NCI-H774 (cell line): ENCODE data around the gene ATF7.

ENCODE experiments used
- DNase-seq: peaks from one replicate; lab custom pipeline; 2025; lab: John Stamatoyannopoulos, UW

ATF7 gene

DNA sequence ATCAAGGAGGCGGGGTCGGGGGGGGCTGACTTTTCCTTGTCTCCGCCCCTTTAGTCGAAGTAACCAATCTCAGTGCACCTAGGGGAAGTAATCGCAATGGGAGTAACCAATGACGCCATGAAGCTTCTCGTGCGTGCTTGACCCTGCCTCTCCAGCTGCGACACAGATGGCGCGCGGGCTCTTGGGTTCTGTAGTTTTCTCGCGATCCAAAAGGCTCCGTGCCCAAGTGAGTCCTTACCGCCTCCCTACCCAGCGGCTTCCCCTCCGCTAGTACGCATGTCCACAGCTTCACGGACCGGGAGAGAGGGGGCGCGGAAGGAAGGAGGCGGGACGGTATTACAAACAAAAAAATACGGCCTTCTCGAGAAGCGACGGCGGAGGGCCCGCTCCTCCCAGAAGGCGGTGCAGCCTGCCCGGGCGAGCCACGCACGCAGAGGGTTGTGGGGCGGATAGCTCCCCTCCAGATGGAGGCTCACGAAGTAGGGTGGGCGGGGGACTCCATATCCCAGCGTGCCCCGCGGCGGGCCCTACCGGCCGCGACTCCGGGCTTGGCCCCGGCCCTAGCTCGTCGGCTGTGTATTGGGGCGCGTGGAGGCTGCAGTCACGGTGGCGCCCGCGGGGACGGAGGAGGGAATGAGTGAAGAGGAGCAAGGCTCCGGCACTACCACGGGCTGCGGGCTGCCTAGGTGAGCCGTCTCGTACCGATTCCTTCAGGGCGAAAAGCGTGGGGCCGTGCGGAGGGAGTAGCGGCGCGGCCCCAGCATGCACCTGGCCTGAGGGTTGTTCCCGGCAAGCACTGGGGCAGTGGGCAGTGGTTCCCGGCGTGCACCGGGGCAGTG is 125.2 kb downstream of the ATF7 start, which contains the start of gene TARBP2:
Gene TARBP2 (plus strand): TSS at position 508 of the 839 bp plus-strand sequence. CDS start 126 bp downstream, at position 634.
- peak; percentile 99 for DNase-seq

DNA sequence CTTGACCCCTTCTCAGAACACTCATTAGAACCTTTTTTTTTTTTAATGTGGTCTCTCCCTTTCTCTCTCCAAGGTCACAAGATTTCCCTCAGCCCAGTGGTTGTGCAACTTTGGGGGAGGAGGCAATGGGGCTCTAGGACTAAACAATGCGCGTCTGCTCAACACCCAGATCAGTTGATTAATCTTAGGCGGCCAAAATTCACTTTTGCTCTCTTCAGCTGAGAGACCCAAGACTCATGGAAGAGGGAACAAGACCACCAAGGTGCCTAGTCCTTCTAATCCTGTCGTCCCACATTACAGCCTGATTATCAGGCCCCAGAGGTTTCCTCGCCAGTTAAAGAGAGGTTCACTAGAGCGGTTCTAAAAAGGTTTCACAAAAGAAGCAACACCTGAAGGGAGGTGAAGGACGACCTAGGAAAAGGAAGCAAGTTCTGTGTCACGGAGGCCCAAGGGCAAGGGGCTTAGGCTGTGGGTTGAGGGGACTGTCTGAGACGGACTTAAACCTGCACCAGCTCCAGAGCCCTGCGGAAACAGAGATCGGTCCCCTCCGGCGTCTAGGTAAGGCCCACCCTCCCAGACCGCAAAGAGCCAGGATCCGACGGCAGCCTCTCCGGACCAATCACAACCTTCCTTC is 125.9 kb downstream of the ATF7 start:
- DNase-seq, result no peak

DNA sequence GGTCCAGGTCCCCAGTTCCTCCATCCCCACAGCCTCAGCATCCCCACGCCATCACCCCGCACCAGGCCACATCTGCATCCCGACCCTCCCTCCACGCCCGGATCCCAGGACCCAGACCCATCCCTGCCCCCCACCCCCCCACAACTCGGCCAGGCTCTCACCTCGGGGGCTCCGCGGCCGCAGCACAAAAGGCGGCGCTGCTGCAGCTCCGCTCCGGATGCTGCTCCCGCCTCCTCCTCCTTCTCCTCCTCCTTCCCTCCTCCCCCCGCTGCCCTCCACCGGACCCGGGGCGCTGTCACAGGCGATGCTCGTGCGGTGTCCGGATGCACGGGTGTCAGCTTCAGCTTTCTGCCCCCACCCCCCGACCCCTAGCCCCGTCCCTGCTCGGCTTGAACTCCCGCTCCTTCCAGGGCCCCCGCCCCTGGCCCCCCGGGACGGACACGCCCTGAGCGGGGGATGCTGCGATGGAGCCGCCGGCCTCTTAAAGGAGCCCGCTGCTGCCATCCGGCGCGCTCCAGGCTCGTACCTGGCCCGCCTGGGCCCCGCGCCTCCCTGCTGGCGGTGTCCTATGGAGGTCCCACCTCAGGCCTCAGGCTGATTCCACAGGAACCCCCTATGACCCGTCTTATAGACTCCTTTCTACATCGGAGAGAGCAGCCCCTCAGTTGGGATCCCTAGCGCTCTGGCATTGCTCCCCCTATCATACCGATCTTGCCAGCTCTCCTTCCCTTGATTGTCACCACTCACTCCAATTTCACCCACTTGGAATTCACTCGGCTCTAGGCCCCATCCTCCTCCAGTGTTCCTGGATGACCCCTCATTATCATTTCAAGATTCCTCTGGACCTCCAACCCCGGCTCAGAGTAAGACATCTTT is 126.7 kb downstream of the ATF7 start, which contains the start of gene MAP3K12:
Gene MAP3K12 (minus strand): TSS at position 193 of the 876 bp plus-strand sequence. CDS start 12,067 bp downstream, outside the sequence.
- peak; percentile 29 for DNase-seq

DNA sequence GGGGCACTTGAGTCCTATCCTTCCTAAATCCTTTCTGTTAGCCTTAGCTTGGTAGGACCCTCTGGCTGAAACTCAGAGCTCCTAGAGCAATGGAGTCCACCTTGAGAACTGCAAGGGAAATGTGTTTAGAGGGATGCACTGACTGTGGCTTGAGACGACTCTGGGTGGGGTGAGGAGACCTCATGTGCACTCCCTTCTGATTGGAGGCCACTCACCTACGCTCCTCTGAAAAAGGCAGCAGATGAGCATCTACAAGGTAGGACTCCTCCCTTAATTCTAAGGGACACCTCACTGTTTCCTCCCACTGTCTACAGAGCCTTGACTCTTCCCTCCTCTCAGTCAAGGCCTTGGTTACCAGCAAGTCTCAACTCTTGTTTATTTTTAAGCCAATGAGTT is 127.9 kb downstream of the ATF7 start:
- DNase-seq, result no peak

DNA sequence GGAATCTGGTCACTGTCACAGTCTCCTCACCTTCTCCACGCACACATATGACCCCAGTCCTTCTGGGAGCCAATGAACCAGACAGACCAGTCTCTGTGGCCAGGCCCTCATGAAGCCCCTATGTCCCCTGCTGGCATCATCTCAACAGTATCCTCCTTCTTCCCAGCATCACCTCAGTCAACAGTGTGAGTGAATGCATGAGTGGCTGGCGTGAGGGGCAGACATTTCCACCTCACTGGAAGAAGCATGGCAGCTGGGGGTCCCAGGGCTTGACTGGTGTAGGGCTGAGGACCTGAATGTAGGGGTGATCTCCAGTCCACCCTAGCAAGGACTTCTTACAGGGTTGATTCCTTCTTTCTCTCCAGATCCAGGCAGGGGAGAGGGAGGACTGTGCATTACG is 128.7 kb downstream of the ATF7 start:
- no peak for DNase-seq

DNA sequence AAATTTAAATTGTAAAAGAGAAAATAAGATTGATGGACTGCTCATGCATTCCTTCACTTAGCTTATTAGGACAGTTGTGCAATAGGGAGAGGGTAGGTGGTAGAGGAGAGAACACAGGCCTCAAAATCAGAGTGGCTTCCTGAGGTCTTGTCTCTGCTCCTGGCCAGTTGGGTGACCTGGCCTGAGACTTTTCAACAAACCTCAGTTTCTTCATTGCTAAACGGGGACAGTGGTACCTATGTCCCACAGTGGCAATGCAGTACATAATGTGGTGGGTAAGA is 129.5 kb downstream of the ATF7 start:
- no peak for DNase-seq

DNA sequence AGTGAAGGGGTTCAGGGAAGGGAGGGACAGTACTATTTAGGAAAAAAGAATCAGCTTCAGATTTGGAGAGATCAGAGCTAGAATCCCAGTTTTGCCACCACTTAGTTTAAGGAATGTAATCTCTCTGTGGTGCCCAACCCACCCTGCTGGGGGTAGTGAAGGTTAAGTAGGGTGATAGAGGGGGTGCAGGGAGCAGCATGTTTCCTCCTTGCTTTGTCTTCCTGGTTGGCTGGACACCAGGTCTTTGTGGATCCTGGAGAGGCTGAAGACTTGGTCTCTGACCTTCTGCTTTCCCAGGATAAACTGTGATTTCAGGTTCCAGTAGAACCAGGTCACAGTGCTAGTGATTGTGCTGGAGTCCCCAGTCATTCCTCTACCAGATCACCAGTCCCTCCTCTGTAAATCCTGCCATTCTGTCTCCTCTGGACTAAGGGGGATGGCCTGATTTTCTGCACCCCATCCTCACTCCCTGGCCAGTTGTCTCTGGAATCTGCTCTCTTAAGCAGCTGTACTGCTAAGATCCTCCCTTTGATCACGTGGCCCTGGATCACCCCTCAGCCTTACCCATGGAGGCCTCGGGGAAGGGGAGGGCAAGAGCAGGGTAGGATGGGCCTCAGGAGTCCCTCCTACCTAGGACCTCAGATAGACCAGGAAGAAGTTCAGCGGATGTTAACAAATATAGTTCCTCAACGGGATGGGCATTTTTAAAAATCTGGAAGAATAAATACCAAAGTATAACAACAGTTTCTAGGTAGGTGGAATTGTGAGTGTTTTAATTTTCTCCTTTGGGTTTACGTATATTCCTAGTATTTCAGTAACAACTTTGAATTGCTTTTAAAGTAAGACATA is 130.1 kb downstream of the ATF7 start:
- peak; percentile 15 for DNase-seq

DNA sequence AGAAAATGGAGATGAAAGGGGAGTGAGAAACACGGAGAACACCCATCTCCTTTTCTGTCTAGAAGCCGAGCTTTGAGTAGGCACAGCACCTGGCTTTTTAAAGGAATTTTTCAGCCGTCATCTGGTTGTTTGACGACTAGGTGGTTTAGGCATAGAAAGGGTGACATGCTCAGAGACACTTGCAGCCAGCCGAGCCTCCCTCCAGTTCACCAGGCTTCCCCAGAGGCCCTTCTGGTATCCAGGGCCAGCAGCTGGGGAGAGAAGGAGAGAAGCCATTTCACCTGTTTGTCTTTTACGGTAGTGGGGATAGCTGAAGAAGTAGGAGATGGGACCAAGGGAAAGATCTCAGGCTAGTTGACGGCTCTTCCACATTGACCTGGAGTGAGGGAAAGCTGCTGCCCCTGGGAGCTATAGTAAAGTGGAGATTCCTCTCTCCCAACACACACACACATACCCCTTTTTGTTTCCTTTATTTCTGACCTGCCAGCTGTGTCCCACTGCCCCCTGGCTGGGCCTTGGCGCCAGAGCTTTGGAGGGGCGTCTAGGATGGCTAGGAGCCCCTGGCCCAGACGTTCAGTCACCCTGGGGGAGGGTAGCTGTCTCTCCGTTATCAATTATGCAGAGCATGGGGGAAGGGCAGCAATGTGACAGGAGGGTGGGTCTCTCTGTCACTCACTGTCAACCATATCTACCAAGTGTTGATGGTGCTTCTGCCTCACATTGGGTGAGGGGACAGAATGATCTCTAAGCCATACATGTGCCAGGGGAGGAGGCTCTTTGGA is 132.4 kb downstream of the ATF7 start:
- DNase-seq, result no peak

DNA sequence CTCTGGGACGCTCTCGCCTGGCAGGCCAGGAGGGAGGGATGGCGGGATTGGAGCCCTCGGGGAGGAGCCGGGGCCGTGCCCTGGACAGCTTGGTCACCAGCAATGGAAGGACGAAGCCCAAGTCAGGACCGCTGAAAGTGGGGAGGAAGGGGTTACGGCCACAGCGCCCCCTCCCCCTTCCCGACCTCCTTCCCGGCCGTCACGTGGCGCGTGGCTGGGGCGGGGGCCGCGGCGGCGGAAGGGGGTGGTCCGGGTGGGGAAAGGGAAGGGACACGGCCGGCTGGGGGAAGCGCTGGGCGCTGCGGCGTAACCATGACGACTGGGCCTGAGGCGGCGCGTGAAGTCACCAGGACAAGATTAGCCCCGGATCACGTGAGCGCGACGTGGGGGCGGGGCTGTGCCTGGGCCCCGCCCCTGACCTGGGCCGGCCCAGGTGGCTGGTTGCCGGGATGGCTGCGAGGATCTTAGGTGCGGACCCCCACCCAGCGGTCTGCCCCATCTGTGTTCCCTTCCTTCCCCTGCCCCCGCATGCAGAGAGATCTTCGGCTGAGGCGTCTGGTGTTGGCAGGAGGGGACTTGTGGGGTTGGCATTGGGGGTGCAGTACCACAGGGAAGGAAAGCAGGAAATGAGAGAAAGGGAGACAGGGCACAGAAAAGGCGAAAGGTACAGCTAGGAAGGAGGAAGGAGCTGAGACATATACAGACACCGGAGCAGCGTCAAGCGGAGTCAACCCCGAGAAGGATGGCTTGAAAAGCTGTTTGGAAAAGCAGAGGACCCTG is 133.2 kb downstream of the ATF7 start:
- peak; percentile 93 for DNase-seq

DNA sequence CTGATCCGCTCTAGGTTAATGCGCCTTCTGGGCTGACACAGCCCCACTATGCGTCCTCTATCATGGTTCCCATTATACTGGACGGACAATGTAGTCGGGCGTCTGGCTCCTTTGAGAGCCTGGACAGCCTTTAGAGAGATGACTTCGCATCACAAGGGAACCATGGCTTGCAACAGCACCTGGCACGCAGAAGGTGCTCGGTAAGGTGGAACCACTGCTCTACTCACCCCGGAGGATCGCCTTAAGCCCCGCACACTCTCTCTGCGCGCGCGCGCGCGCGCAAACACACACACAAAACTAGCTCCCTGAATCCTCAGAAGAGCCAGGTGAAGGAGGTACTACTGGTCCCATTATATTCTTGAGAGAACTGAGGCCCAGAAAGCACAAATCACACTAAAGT is 134.0 kb downstream of the ATF7 start:
- no peak for DNase-seq

DNA sequence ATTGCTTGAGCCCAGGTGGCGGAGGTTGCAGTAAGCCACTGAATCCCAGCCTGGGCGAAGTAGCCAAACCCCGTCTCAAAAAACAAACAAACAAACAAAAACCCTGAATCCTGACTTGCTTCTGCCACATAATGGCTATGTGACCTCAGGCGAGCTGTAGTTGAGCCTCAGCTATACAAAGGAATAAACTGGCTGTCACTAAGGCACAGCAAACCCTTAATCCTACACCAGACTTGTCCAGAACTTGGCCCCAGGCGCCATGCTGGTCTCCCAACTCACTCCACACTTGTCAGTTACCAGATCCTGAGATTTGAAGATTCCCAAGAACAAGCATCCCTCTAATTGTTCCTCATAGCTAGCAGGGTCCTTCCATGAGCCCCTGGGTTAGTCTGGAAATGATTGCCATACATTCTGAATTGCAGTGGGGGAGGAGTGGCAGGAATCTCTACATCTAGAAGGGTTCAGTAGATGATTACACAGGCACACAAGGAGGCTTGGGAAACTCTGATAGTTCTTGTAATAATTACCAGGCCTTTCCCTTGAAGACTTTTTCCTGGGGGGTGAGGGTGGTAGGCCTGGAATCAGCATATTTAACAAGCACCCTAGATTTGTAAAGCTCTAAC is 136.8 kb downstream of the ATF7 start:
- no peak for DNase-seq

DNA sequence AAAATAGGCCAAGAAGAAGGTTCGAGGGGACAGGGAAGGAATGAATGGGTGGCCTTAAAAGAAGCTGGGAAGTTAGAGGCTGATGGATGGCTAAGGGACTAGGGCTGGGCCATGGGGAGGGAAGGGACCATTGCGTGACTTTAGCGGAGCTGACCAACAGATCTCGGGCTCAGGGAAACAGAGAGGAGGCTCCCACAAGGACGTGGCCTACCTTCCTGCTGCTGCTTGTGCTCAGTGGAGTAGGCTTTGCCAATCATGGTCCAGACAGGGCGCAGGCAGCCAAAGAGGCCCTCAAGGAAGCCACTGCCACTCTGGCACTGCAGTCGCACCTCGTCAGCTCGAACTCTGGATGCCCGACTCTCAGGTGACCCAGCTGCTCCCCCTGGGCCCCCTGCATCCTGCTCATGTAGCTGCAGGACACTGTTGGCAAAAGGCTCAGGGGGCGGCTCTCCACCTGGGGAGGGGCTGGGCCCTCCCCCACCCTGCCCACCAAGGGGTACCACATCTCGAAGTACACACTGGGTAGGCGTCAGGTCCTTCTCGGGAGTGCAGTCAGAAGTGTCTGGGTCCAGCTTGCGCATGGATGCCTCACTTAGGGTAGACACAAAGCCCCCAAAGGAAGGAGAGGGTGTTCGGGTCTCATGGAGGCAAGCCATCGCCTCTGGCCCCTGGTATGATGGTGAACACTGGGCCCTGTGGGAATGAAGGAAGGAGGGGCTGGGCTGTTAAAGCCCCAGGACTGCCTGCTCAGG is 139.3 kb downstream of the ATF7 start:
- DNase-seq, result no peak

DNA sequence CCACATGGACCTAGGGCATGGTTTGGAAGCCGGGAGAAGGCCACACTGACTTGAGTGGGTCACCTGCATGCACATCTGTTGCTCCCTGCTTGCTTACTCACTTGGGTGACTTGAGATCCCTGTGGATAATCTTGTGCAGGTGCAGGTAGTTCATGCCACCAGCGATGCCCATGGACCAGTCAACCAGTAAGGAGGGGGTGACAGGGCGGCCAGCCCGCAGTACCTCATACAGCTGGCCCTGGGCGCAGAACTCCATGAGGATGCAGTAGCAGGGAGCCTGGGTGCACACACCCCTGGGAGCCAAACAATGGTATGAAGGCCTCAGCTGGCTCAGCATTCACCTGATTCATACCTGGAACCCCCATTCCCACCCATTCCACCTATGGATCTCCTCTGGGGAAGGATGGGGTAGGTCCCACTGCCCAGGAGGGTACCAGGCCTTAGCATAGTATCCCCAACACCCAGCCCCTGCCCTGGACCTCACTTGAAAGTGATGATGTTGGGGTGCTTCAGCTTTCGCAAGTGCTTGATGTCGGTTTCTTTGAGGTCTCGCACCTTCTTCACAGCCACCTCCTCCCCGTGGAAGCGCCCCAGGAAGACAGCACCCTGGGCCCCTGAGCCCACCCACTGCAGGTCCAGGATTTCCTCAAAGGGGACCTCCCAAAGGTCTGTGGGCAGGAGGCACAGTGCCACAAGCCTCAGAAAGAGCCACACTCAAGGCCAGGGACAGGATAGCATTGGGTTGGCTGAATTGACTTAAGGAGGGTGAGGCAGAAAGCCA is 140.0 kb downstream of the ATF7 start:
- no peak for DNase-seq

DNA sequence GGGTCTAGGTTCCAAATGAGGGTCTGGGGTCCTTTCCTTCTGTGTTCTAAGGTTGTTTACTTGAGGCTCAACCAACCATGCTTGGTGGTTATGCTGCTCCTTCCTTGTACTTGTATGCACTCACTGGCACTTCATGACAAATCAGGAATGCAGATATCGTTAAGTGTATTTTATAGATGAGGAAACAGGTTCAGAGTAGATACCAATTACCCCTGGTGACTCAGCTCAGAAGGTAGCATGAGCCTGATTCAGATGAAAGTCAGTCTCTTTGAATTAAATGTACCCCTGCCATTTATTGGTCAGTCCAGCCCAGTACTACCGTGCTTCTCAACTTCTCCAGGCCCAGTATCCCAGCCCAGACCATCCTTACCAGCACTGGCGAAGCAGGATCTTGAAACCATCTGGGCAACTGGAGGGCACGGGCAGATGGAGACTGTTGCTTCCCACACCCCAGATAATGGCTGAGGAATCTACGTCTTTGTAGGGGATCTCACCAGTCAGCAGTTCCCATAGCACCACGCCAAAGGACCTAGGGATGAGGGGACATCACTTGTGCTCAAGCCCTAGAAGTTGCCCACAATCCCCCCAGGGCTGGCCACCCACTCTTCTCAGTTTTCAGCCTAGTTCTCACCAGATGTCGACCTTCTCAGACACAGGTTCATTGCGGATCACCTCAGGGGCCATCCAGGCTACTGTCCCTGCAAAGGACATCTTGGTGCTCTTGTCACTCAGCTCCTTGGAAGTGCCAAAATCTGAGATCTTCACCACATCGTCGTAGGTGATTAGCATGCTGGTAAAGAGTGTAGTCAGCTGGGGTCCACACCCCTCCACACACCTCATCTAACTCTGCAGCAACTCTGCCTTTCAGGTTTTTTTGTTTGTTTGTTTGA is 141.3 kb downstream of the ATF7 start:
- no peak for DNase-seq

DNA sequence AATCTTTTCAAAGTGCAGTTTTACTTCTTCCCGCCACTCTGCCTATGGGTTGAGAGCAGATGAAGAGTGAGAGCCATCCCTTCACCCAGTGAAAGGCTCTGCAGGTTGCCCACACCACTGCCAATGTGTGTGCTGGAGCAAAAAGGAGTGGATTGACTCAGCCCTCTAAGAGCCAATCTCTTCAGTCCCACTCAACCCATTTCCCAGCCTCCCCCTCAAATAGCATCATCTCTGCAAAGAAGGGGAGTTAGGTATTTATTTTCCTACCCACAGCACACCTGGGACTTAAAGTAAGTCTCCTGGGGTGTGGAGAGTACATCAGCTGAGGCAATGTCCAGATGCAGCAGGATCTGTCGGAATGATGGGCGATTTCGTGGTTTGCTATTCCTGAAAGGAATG is 142.2 kb downstream of the ATF7 start:
- no peak for DNase-seq

DNA sequence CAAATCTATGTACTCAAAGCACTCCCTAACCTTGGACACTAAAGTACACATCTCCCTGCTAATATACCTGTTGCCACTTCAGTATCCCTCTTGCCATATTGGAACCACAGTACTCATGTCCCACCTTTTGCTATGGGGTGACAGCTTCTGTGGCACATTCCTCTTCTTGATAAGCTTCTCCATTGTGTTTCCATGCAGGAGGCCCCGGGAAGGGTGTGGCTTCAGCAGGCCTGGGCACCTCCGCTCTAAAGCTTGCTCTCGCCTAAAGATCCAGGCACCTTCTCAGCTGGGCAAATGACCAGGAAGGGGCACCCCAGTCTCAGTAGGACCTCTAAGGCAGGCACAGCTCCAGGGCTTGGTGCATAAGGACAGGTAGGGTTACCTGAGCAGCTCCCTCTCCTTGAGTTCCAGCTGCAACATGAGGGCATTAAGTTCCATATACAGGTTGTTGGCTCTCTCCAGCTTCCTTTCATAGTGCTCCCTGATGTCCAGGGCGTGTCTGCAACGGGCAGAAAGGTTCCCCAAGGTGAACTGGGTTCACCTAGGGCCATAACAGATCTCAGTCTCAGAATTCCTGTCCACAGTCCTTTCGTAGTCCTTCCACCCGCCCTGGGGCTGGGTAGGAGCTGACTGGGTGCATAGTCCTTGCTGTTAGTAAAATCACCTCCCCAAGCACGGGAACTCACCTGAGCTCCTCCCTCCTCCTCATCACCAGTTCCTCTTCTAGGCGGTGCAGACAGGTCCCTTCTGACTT is 142.8 kb downstream of the ATF7 start:
- no peak for DNase-seq
